T-helper 1 cell treated with Interleukin-12 subunit alpha and Interleukin-12 subunit beta and Interleukin-4 antibody, amounts not matched to agents 30 ng/mL and 1 ng/mL, for 36 hours (primary cell): Measurements from ENCODE around the gene SLC9A9. TPM values are rescaled to one million over a fixed set of nuclear protein-coding genes. Genes with fewer than 3 reads are reported as not detected.
"Not testable (repeated sequence)": the region's sequence is repeated elsewhere in the genome, so short reads cannot be mapped to it uniquely, and the experiment has no call there.

Source experiments
- intact Hi-C: fragments of 100-400 bp; cut with micrococcal nuclease; formaldehyde crosslinking; loops from one replicate; pipeline ENCODE4 v1.15.1; 2024
- total RNA-seq: library from RNA; stranded (reverse); gene quantifications from 2 replicates; pipeline ENCODE4 v1.2.3, GENCODE V29; 2022

SLC9A9 gene
- 19.1 and 19.3 TPM in 2 replicates for total RNA-seq

- intact Hi-C loops: loop anchor here (1.0 to 10.0 kb wide), 9 partner anchors 16 to 1971 kb away; partner anchors contain the start of genes ATP1B3, DIPK2A and U2SURP
Measured at GRCh38 chr3:143847787-143848631, at the start of gene SLC9A9. Gene SLC9A9 (minus strand): TSS chr3:143848468. CDS start chr3:143848322, 146 bp downstream.

GRCh38 chr3:143897576-143898295 lies 49.5 kb upstream of the SLC9A9 start:
- intact Hi-C loops: no loop called here

- intact Hi-C loops: no loop called here
Measured at GRCh38 chr3:143896486-143896885, 48.2 kb upstream of the SLC9A9 start.

- intact Hi-C loops: loop anchor here (2.0 kb wide), 1 partner anchor 55 kb away; no protein-coding TSS in a partner anchor
Measured at GRCh38 chr3:143895805-143896204, 47.5 kb upstream of the SLC9A9 start.

- intact Hi-C loops: no loop called here
Measured at GRCh38 chr3:143888846-143889245, 40.6 kb upstream of the SLC9A9 start.

GRCh38 chr3:143888166-143888565 lies 39.9 kb upstream of the SLC9A9 start:
- intact Hi-C loops: no loop called here

GRCh38 chr3:143885780-143886427 lies 37.6 kb upstream of the SLC9A9 start:
- intact Hi-C loops: loop anchor here (1.0 to 2.0 kb wide), 3 partner anchors 39 to 111 kb away; no protein-coding TSS in a partner anchor

- intact Hi-C loops: loop anchor here (1.0 kb wide), 1 partner anchor 110 kb away; no protein-coding TSS in a partner anchor
Measured at GRCh38 chr3:143884861-143885260, 36.6 kb upstream of the SLC9A9 start.

- intact Hi-C loops: no loop called here
Measured at GRCh38 chr3:143883151-143883550, 34.9 kb upstream of the SLC9A9 start.

GRCh38 chr3:143881095-143881494 lies 32.8 kb upstream of the SLC9A9 start:
- intact Hi-C loops: no loop called here

GRCh38 chr3:143875546-143875945 lies 27.3 kb upstream of the SLC9A9 start:
- intact Hi-C loops: no loop called here

- intact Hi-C loops: not testable (repeated sequence)
Measured at GRCh38 chr3:143873553-143873952, 25.3 kb upstream of the SLC9A9 start.

GRCh38 chr3:143865302-143865701 lies 17.0 kb upstream of the SLC9A9 start:
- intact Hi-C loops: no loop called here

GRCh38 chr3:143859465-143860203 lies 11.4 kb upstream of the SLC9A9 start:
- intact Hi-C loops: no loop called here

GRCh38 chr3:143856252-143856970 lies 8.1 kb upstream of the SLC9A9 start:
- intact Hi-C loops: no loop called here

GRCh38 chr3:143855183-143855582 lies 6.9 kb upstream of the SLC9A9 start:
- intact Hi-C loops: no loop called here

GRCh38 chr3:143851331-143852017 lies 3.2 kb upstream of the SLC9A9 start:
- intact Hi-C loops: no loop called here

- intact Hi-C loops: no loop called here
Measured at GRCh38 chr3:143850877-143851276, 2.6 kb upstream of the SLC9A9 start.

GRCh38 chr3:143849854-143850549 lies 1.7 kb upstream of the SLC9A9 start:
- intact Hi-C loops: loop anchor here (2.0 to 10.0 kb wide), 4 partner anchors 35 to 1973 kb away; partner anchors contain the start of gene ATP1B3
